Measurements from ENCODE around the gene BBS9. TPM values are rescaled to one million over a fixed set of nuclear protein-coding genes. Genes with fewer than 3 reads are reported as not detected.

BBS9 gene
- total and polyA plus RNA-seq, 2 donors from 2014 or later = 9.0 to 23.4 TPM

DNA sequence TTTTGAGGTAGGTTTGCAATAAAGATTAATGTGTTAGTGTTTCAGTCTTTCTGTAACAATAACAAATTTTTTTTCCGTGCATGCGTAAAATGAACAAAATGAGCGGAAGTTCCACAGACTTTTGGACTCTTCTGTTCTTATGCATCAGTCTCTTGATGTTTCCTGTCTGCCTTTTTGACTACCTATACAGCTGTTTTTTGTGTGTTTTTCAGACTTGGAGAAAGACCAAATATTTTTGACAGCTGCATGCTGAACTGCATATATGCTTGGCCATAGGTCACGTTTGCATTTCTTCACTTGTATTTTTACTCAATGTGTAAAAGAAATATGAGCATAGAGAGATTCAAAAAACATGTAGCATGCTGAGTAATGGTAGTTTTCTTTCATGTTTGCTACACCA, 119.3 kb downstream of the BBS9 start:
- peak in 2 of 5 donors; percentile 12 to 30 for DNase-seq
- Histone ChIP-seq H3K4me1 (ENCODE audit: control insufficient read depth in 2 of 3, insufficient read depth in 2 of 3, low read depth in 1 of 3, low read length in 3 of 3) (peaks cover 0 to 4% (median 0%) of the 10 kb centered on the region in 3 donors), H3K4me3 (ENCODE audit: low read length in 3 of 3) (no peak overlapping the region), H3K27me3 (ENCODE audit: control insufficient read depth, insufficient read depth, low read length) (no peaks in the 10 kb centered on the region), H3K9ac (ENCODE audit: low read length in 3 of 3) (no peak overlapping the region), H3K27ac (ENCODE audit: low read depth in 2 of 2, low read length in 2 of 2) (no peak overlapping the region), H3K9me3 (ENCODE audit: control insufficient read depth in 2 of 3, insufficient read depth in 1 of 3, low read length in 3 of 3) (no peaks in the 10 kb centered on the region), H3K36me3 (ENCODE audit: control insufficient read depth in 2 of 3, insufficient read depth in 3 of 3, low read length in 3 of 3) (no peaks in the 10 kb centered on the region)
- intact Hi-C loops (cut with DNase I) = no loop called here
- TF ChIP-seq, protein P1, sequence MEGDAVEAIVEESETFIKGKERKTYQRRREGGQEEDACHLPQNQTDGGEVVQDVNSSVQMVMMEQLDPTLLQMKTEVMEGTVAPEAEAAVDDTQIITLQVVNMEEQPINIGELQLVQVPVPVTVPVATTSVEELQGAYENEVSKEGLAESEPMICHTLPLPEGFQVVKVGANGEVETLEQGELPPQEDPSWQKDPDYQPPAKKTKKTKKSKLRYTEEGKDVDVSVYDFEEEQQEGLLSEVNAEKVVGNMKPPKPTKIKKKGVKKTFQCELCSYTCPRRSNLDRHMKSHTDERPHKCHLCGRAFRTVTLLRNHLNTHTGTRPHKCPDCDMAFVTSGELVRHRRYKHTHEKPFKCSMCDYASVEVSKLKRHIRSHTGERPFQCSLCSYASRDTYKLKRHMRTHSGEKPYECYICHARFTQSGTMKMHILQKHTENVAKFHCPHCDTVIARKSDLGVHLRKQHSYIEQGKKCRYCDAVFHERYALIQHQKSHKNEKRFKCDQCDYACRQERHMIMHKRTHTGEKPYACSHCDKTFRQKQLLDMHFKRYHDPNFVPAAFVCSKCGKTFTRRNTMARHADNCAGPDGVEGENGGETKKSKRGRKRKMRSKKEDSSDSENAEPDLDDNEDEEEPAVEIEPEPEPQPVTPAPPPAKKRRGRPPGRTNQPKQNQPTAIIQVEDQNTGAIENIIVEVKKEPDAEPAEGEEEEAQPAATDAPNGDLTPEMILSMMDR (IDR thresholded peaks at IDR 0.05; ENCODE audit: borderline replicate concordance, extremely low read depth, insufficient read depth) = no peak
- FAIRE-seq = no peak

DNA sequence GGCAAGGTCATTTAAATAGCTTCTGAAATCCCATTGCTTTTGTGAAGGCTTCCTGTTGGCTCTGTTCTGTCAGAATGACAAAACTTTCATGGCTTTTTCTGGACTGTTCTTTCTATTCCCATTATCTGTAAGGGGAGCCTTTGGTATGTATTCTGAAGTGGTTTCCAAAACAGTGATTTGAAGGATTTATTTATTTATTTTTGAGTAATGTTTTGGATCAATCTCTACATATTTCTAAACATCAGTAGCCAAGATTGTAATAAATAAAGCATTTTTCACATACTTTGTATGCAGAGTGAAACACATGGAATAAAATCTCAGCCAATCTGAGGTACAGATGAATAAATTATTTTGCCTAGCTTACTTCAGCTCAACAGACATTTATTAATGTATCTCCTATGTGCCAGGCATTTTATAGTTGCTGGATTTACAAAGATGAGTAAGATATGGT, 121.1 kb downstream of the BBS9 start:
- H3K9ac ChIP-seq (ENCODE audit: low read length in 3 of 3) = no peak overlapping the region
- no peaks in the 10 kb centered on the region for H3K27me3 ChIP-seq (ENCODE audit: control insufficient read depth, insufficient read depth, low read length)
- H3K4me3 ChIP-seq (ENCODE audit: low read length in 3 of 3) = no peak overlapping the region
- intact Hi-C loops (cut with DNase I) = no loop called here
- FAIRE-seq (no peak), DNase-seq (peak in 2 of 5 donors; percentile 6 to 22)
- TF ChIP-seq, protein P1 (IDR thresholded peaks at IDR 0.05; ENCODE audit: borderline replicate concordance, extremely low read depth, insufficient read depth) = no peak
- peaks cover 0 to 4% (median 0%) of the 10 kb centered on the region in 3 donors for H3K4me1 ChIP-seq (ENCODE audit: control insufficient read depth in 2 of 3, insufficient read depth in 2 of 3, low read depth in 1 of 3, low read length in 3 of 3)
- H3K27ac ChIP-seq (ENCODE audit: low read depth in 2 of 2, low read length in 2 of 2) = no peak overlapping the region
- no peaks in the 10 kb centered on the region for H3K9me3 ChIP-seq (ENCODE audit: control insufficient read depth in 2 of 3, insufficient read depth in 1 of 3, low read length in 3 of 3)
- H3K36me3 ChIP-seq (ENCODE audit: control insufficient read depth in 2 of 3, insufficient read depth in 3 of 3, low read length in 3 of 3) = no peaks in the 10 kb centered on the region

DNA sequence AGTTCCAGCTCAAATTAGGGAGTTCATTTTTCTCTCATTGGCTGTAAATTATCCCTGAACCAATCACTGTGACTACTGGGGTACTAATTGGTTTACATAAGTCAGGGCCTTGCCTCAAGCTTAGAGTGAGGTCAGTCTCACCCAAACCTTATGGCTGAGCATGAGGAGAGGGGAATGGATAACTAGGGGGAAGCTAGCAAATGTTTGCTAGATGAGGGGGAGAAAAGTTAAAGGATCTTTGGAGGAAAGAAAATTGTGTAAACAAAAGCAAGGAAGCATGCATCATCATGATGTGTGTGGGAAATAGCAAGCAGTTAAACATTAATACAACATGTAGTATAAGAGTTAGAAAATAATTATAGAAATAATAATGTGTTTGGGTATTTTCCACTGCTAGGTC, 121.9 kb downstream of the BBS9 start:
- Histone ChIP-seq H3K36me3 (ENCODE audit: control insufficient read depth in 2 of 3, insufficient read depth in 3 of 3, low read length in 3 of 3) (no peaks in the 10 kb centered on the region), H3K27me3 (ENCODE audit: control insufficient read depth, insufficient read depth, low read length) (no peaks in the 10 kb centered on the region), H3K4me1 (ENCODE audit: control insufficient read depth in 2 of 3, insufficient read depth in 2 of 3, low read depth in 1 of 3, low read length in 3 of 3) (no peaks in the 10 kb centered on the region), H3K9ac (ENCODE audit: low read length in 3 of 3) (no peak overlapping the region), H3K9me3 (ENCODE audit: control insufficient read depth in 2 of 3, insufficient read depth in 1 of 3, low read length in 3 of 3) (no peaks in the 10 kb centered on the region), H3K4me3 (ENCODE audit: low read length in 3 of 3) (no peak overlapping the region), H3K27ac (ENCODE audit: low read depth in 2 of 2, low read length in 2 of 2) (no peak overlapping the region)
- intact Hi-C loops (cut with DNase I) = no loop called here
- DNase-seq (peak in 1 of 5 donors; percentile 8), FAIRE-seq (no peak)
- TF ChIP-seq, protein P1 (IDR thresholded peaks at IDR 0.05; ENCODE audit: borderline replicate concordance, extremely low read depth, insufficient read depth) = no peak

- DNase-seq (no peak), FAIRE-seq (no peak)
- H3K4me3 ChIP-seq (ENCODE audit: low read length in 3 of 3) = no peak overlapping the region
- H3K9ac ChIP-seq (ENCODE audit: low read length in 3 of 3) = no peak overlapping the region
- no peaks in the 10 kb centered on the region for H3K27me3 ChIP-seq (ENCODE audit: control insufficient read depth, insufficient read depth, low read length)
- H3K27ac ChIP-seq (ENCODE audit: low read depth in 2 of 2, low read length in 2 of 2) = no peak overlapping the region
- H3K4me1 ChIP-seq (ENCODE audit: control insufficient read depth in 2 of 3, insufficient read depth in 2 of 3, low read depth in 1 of 3, low read length in 3 of 3) = no peaks in the 10 kb centered on the region
- no peaks in the 10 kb centered on the region for H3K36me3 ChIP-seq (ENCODE audit: control insufficient read depth in 2 of 3, insufficient read depth in 3 of 3, low read length in 3 of 3)
- intact Hi-C loops (cut with DNase I) = no loop called here
- no peaks in the 10 kb centered on the region for H3K9me3 ChIP-seq (ENCODE audit: control insufficient read depth in 2 of 3, insufficient read depth in 1 of 3, low read length in 3 of 3)
- TF ChIP-seq, protein P1 (IDR thresholded peaks at IDR 0.05; ENCODE audit: borderline replicate concordance, extremely low read depth, insufficient read depth) = no peak
These were observed 129.2 kb downstream of the BBS9 start for GRCh38 chr7:33258491-33258951.

Measured in kidney (tissue), 14 donors.